ENCODE measurements around the gene MPDU1. TPM values are rescaled to one million over a fixed set of nuclear protein-coding genes. Genes with fewer than 3 reads are reported as not detected.

Gene MPDU1
- total and polyA plus RNA-seq, 12 donors: 65.9 to 267 (median 114) TPM

DNA sequence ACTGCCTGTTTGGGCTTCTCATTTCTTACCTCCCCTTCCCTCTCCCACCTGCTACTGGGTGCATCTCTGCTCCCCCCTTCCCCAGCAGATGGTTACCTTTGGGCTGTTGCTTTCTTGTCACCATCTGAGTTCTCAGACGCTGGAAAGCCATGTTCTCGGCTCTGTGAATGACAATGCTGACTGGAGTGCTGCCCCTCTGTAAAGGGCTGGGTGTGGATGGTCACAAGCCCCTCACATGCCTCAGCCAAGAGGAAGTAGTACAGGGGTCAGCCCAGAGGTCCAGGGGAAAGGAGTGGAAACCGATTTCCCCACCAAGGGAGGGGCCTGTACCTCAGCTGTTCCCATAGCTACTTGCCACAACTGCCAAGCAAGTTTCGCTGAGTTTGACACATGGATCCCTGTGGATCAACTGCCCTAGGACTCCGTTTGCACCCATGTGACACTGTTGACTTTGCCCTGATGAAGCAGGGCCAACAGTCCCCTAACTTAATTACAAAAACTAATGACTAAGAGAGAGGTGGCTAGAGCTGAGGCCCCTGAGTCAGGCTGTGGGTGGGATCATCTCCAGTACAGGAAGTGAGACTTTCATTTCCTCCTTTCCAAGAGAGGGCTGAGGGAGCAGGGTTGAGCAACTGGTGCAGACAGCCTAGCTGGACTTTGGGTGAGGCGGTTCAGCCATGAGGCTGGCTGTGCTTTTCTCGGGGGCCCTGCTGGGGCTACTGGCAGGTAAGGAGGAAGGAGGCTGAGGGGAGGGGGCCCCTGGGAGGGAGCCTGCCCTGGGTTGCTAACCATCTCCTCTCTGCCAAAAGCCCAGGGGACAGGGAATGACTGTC, 4.4 kb upstream of the MPDU1 start, which contains the start of gene CD68:
CD68 (plus strand) TSS at position 638 of the 833 bp plus-strand sequence; CDS start at position 678, 40 bp downstream.
- Histone ChIP-seq H3K27me3 (no peaks in the 10 kb centered on the region), H3K36me3 (replicated peaks in 1 of 2) (peaks cover 0 to 49% of the 10 kb centered on the region in 2 donors), H3K4me1 (replicated peaks in 1 of 2) (peaks cover 40 to 78% of the 10 kb centered on the region in 2 donors), H3K27ac (peak within 1 kb of the TSS; percentile 47 to 97 (median 81)), H3K9me3 (replicated peaks in 1 of 3) (no peaks in the 10 kb centered on the region), H3K4me3 (peak within 1 kb of the TSS in 1 of 4 donors; percentile 54)
- TF ChIP-seq, protein P1, sequence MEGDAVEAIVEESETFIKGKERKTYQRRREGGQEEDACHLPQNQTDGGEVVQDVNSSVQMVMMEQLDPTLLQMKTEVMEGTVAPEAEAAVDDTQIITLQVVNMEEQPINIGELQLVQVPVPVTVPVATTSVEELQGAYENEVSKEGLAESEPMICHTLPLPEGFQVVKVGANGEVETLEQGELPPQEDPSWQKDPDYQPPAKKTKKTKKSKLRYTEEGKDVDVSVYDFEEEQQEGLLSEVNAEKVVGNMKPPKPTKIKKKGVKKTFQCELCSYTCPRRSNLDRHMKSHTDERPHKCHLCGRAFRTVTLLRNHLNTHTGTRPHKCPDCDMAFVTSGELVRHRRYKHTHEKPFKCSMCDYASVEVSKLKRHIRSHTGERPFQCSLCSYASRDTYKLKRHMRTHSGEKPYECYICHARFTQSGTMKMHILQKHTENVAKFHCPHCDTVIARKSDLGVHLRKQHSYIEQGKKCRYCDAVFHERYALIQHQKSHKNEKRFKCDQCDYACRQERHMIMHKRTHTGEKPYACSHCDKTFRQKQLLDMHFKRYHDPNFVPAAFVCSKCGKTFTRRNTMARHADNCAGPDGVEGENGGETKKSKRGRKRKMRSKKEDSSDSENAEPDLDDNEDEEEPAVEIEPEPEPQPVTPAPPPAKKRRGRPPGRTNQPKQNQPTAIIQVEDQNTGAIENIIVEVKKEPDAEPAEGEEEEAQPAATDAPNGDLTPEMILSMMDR (IDR thresholded peaks at IDR 0.05): no peak
- peak; percentile 67 to 82 for TF ChIP-seq POLR2A (IDR thresholded peaks at IDR 0.05)
- intact Hi-C loops (cut with DNase I): no loop called here
- 13 to 18% (median 15%) methylated on average over 6 to 7 of the region's 7 CpGs for WGBS, 4 donors
- DNase-seq: peak; percentile 49 to 91 (median 86)

DNA sequence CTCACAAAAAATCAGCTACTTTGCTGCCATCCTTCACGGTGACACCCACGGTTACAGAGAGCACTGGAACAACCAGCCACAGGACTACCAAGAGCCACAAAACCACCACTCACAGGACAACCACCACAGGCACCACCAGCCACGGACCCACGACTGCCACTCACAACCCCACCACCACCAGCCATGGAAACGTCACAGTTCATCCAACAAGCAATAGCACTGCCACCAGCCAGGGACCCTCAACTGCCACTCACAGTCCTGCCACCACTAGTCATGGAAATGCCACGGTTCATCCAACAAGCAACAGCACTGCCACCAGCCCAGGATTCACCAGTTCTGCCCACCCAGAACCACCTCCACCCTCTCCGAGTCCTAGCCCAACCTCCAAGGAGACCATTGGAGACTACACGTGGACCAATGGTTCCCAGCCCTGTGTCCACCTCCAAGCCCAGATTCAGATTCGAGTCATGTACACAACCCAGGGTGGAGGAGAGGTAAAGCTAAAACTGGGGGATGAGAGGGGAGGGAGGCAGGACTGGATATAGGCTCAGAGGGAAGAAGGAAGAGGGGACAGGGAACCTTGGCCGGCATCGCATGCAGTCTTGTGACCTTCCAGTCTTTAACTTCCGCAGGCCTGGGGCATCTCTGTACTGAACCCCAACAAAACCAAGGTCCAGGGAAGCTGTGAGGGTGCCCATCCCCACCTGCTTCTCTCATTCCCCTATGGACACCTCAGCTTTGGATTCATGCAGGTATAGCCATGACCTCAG, 3.6 kb upstream of the MPDU1 start:
- intact Hi-C loops (cut with DNase I): no loop called here
- Histone ChIP-seq H3K4me1 (replicated peaks in 1 of 2) (peaks cover 41 to 78% of the 10 kb centered on the region in 2 donors), H3K27me3 (no peaks in the 10 kb centered on the region), H3K4me3 (peak overlapping the region in 1 of 4 donors; percentile 54), H3K36me3 (replicated peaks in 1 of 2) (peaks cover 0 to 41% of the 10 kb centered on the region in 2 donors), H3K27ac (peak overlapping the region; percentile 47 to 97 (median 81)), H3K9me3 (replicated peaks in 1 of 3) (no peaks in the 10 kb centered on the region)
- TF ChIP-seq, protein P1 (IDR thresholded peaks at IDR 0.05): no peak
- TF ChIP-seq POLR2A (IDR thresholded peaks at IDR 0.05): no peak
- DNase-seq: no peak
- WGBS, 4 donors: 65 to 82% (median 70%) methylated on average over 9 to 12 of the region's 12 CpGs

GRCh38 chr17:7580604-7581575, 2.8 kb upstream of the MPDU1 start:
- 77 to 83% (median 81%) methylated on average over 23 of the region's 23 CpGs for WGBS, 4 donors
- peak overlapping the region in 3 of 5 donors; percentile 47 to 97 (median 96) for H3K27ac ChIP-seq
- H3K27me3 ChIP-seq: no peaks in the 10 kb centered on the region
- H3K4me3 ChIP-seq: peak overlapping the region in 1 of 4 donors; percentile 54
- H3K4me1 ChIP-seq (replicated peaks in 1 of 2): peaks cover 36 to 74% of the 10 kb centered on the region in 2 donors
- H3K36me3 ChIP-seq (replicated peaks in 1 of 2): peaks cover 0 to 32% of the 10 kb centered on the region in 2 donors
- intact Hi-C loops (cut with DNase I): no loop called here
- H3K9me3 ChIP-seq (replicated peaks in 1 of 3): no peaks in the 10 kb centered on the region
- DNase-seq: no peak
- TF ChIP-seq POLR2A (IDR thresholded peaks at IDR 0.05): no peak
- TF ChIP-seq, protein P1 (IDR thresholded peaks at IDR 0.05): no peak

All from adrenal gland (tissue), 12 donors.